ENCODE measurements around the gene ASF1B. TPM values are rescaled to one million over a fixed set of nuclear protein-coding genes. Genes with fewer than 3 reads are reported as not detected.

Gene ASF1B
- total RNA-seq, 1 experiment from 2014 or later, result 67.4 TPM

DNA sequence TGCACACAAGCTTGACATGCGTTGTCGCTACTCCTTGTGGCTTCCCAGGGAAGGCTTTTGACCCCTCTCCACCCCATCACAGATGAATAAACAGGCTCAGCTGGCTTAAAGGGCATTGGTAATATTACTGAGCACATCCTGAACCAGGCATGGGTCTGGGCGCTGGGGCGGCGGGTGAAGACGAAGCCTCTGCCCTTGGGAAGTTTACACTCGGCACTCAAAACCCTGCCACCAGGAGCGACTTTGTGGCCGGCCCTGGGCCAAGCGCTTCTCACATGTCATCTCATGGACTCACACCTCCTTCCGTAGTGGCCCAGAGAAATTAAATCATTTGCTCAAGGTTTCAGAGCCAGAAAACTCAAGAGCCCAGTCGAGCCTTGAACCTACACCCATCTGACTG, 32.6 kb upstream of the ASF1B start:
- CTCF ChIA-PET, result no interaction called here
- H3K27me3 ChIP-seq (ENCODE audit: insufficient read depth, low read depth), result no peaks in the 10 kb centered on the region

DNA sequence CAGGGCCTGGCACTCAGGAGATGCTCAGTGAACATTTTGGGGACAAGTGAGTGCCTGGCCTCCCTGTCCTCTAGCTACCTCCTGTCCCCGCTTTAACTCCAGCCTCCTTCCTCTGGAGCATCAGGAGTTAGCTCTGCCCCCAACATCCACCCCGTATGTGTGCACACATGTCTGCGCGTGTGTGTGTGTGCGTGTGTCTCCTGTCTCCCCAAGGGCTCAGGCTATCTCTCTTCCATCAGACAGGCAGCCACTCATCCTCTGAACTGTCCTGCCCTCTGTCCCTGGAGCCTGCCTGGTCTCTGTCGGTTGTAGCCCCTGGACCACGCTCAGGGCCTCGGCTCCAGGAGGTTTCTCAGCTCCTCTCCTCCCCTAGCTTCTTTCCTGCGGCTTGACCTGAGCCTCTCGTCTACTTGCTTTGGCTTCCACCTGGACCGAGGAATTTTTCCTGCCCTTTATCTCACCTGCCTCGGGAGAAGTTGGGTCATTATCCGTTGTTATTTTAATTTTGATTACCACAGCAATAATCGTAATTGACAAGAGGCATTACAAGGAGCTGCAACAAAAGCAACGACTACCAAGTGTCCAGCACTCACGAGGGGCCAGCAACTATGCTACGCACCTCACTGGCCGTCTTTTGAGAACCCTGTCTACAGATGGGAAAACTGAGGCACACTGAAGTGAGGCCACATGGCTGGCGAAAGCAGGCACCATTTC, 32.0 kb upstream of the ASF1B start:
- Histone ChIP-seq H3K4me1 (replicated peaks; ENCODE audit: insufficient read depth) (no peaks in the 10 kb centered on the region), H3K9me2 (ENCODE audit: insufficient read depth) (no peaks in the 10 kb centered on the region), H4K20me1 (ENCODE audit: insufficient read depth) (no peaks in the 10 kb centered on the region), H3K27me3 (ENCODE audit: insufficient read depth, low read depth) (no peaks in the 10 kb centered on the region), H3K4me3 (no peak overlapping the region), H2AFZ (no peak overlapping the region), H3K36me3 (ENCODE audit: low read depth) (no peaks in the 10 kb centered on the region; the same call in 1 of the 2 replicates), H3K79me2 (ENCODE audit: low read depth) (no peaks in the 10 kb centered on the region), H3K4me2 (no peak overlapping the region), H3K27ac (no peak overlapping the region), H3K9me3 (ENCODE audit: insufficient read depth, low read depth) (no peaks in the 10 kb centered on the region), H3F3A (ENCODE audit: insufficient read depth, low read depth) (0 out of 2 replicates have a peak, but pooled peaks cover 3% of the 10 kb centered on the region)
- intact Hi-C loops (cut with micrococcal nuclease; ENCODE audit: unreplicated experiment), result no loop called here
- ChIA-PET CTCF (no interaction called here), POLR2A (ENCODE audit: unreplicated experiment) (interaction anchor here (0.7 kb wide), 1 partner anchor 224 kb away, joined by 3 read pairs; no protein-coding TSS in a partner anchor)
- no TSS peak for BruUV-seq (replicated peaks)
- TF ChIP-seq, protein P1, sequence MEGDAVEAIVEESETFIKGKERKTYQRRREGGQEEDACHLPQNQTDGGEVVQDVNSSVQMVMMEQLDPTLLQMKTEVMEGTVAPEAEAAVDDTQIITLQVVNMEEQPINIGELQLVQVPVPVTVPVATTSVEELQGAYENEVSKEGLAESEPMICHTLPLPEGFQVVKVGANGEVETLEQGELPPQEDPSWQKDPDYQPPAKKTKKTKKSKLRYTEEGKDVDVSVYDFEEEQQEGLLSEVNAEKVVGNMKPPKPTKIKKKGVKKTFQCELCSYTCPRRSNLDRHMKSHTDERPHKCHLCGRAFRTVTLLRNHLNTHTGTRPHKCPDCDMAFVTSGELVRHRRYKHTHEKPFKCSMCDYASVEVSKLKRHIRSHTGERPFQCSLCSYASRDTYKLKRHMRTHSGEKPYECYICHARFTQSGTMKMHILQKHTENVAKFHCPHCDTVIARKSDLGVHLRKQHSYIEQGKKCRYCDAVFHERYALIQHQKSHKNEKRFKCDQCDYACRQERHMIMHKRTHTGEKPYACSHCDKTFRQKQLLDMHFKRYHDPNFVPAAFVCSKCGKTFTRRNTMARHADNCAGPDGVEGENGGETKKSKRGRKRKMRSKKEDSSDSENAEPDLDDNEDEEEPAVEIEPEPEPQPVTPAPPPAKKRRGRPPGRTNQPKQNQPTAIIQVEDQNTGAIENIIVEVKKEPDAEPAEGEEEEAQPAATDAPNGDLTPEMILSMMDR (conservative IDR thresholded peaks at IDR 0.05), result no peak
- TF ChIP-seq EZH2 (IDR thresholded peaks at IDR 0.05; ENCODE audit: low read depth), result no peak
- DNase-seq, result no peak

More for the DNA sequence above, 32.6 kb upstream of the ASF1B start:
- H3K9me2 ChIP-seq (ENCODE audit: insufficient read depth), result no peaks in the 10 kb centered on the region
- no peak overlapping the region for H3K27ac ChIP-seq
- no TSS peak for BruUV-seq (replicated peaks)
- H4K20me1 ChIP-seq (ENCODE audit: insufficient read depth), result no peaks in the 10 kb centered on the region
- POLR2A ChIA-PET (ENCODE audit: unreplicated experiment), result interaction anchor here (0.7 kb wide), 1 partner anchor 223 kb away, joined by 3 read pairs; no protein-coding TSS in a partner anchor
- intact Hi-C loops (cut with micrococcal nuclease; ENCODE audit: unreplicated experiment), result no loop called here
- H3K9me3 ChIP-seq (ENCODE audit: insufficient read depth, low read depth), result no peaks in the 10 kb centered on the region
- H2AFZ ChIP-seq, result no peak overlapping the region
- 0 out of 2 replicates have a peak, but pooled peaks cover 3% of the 10 kb centered on the region for H3F3A ChIP-seq (ENCODE audit: insufficient read depth, low read depth)
- H3K36me3 ChIP-seq (ENCODE audit: low read depth), result no peaks in the 10 kb centered on the region; the same call in 1 of the 2 replicates
- H3K4me3 ChIP-seq, result no peak overlapping the region
- no peaks in the 10 kb centered on the region for H3K4me1 ChIP-seq (replicated peaks; ENCODE audit: insufficient read depth)
- H3K4me2 ChIP-seq, result no peak overlapping the region
- H3K79me2 ChIP-seq (ENCODE audit: low read depth), result no peaks in the 10 kb centered on the region
- TF ChIP-seq, protein P1 (conservative IDR thresholded peaks at IDR 0.05), result no peak
- TF ChIP-seq EZH2 (IDR thresholded peaks at IDR 0.05; ENCODE audit: low read depth), result no peak
- no peak for DNase-seq

DNA sequence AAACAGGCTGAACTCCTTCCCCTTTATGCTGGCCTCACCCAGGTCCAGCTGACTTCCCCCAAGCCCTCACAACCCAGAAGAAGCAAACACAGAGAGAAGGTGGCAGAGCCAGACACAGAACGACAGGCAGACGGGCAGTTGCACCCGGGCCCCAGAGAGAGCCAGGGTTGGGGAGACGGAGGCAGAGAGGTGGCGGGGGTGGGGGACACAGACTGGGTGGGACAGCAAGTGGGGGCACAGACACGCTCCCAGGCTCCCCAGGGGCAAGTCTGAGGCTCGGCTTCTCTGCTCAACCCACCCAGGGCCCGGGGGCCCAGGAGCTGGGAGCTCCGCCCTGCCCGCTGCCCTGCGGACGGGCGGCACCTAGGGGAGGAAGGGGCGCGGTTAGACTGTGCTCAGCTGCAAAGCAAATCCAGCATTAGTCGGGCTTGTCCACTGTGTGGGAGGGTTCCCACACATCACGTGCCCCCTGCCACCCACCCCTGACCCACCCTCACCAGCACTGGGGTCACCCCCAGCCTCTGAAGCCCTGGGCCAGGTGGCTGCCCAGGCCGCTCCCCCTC, 31.3 kb upstream of the ASF1B start:
- no peaks in the 10 kb centered on the region for H3K27me3 ChIP-seq (ENCODE audit: insufficient read depth, low read depth)
- TF ChIP-seq EZH2 (IDR thresholded peaks at IDR 0.05; ENCODE audit: low read depth), result no peak
- TF ChIP-seq, protein P1 (conservative IDR thresholded peaks at IDR 0.05), result no peak
- no peak overlapping the region for H3K4me2 ChIP-seq
- peaks cover 3% of the 10 kb centered on the region; the same call in 1 of the 2 replicates for H3F3A ChIP-seq (ENCODE audit: insufficient read depth, low read depth)
- H3K9me2 ChIP-seq (ENCODE audit: insufficient read depth), result no peaks in the 10 kb centered on the region
- no TSS peak for BruUV-seq (replicated peaks)
- no peaks in the 10 kb centered on the region for H3K79me2 ChIP-seq (ENCODE audit: low read depth)
- no peaks in the 10 kb centered on the region; the same call in 1 of the 2 replicates for H3K36me3 ChIP-seq (ENCODE audit: low read depth)
- no peak overlapping the region for H2AFZ ChIP-seq
- CTCF ChIA-PET, result no interaction called here
- no peak overlapping the region for H3K4me3 ChIP-seq
- no peaks in the 10 kb centered on the region for H3K9me3 ChIP-seq (ENCODE audit: insufficient read depth, low read depth)
- H3K4me1 ChIP-seq (replicated peaks; ENCODE audit: insufficient read depth), result no peaks in the 10 kb centered on the region
- DNase-seq, result no peak
- H3K27ac ChIP-seq, result no peak overlapping the region
- H4K20me1 ChIP-seq (ENCODE audit: insufficient read depth), result no peaks in the 10 kb centered on the region
- POLR2A ChIA-PET (ENCODE audit: unreplicated experiment), result no interaction called here
- intact Hi-C loops (cut with micrococcal nuclease; ENCODE audit: unreplicated experiment), result no loop called here
